Upper lobe of left lung (tissue), 6 donors: Measurements from ENCODE around the gene DPH2. TPM values are rescaled to one million over a fixed set of nuclear protein-coding genes. Genes with fewer than 3 reads are reported as not detected.

ENCODE experiments used
- ATAC-seq, 2 donors: fragments of 200-7000 bp; cut with Tn5 transposase; one replicate each; pipeline ENCODE4 v1.9.1; 2022; ENCODE audit warnings: mild to moderate bottlenecking in 2 of 2, moderate library complexity in 2 of 2; ENCODE audit not compliant: low FRiP score in 2 of 2
- DNase-seq, 2 donors: peaks; one replicate each; pipeline ENCODE4 v3.0.0-alpha.2; 2019 to 2020
- H3K27ac ChIP-seq, 4 donors: fragments of 200-600 bp; sonication (generic); one replicate each; pipeline ENCODE4 v1.5.1; 2016 to 2019
- H3K27me3 ChIP-seq, 4 donors: fragments of 200-600 bp; sonication (generic); one replicate each; pipeline ENCODE4 v1.5.1; 2017 to 2019
- H3K36me3 ChIP-seq, 4 donors: fragments of 200-600 bp; sonication (generic); one replicate each; pipeline ENCODE4 v1.5.1; 2016 to 2019
- H3K4me1 ChIP-seq, 4 donors: fragments of 200-600 bp; sonication (generic); one replicate each; pipeline ENCODE4 v1.5.1; 2018 to 2019
- H3K4me3 ChIP-seq, 4 donors: fragments of 200-600 bp; sonication (generic); one replicate each; pipeline ENCODE4 v1.5.1; 2017 to 2019; ENCODE audit warnings: mild to moderate bottlenecking in 2 of 4, moderate library complexity in 1 of 4
- H3K9me3 ChIP-seq, 4 donors: fragments of 200-600 bp; sonication (generic); one replicate each; pipeline ENCODE4 v1.5.1; 2018 to 2019
- CTCF ChIP-seq, 6 experiments: fragments of 450-650 bp in 4 of 6; fragments of 200-600 bp in 2 of 6; sonication (generic) in 2 of 6; IDR thresholded peaks; one replicate each; pipeline ENCODE4 v1.5.1; 2016 to 2019; ENCODE audit warnings: antibody characterized with exemption in 6 of 6
- EP300 ChIP-seq, 4 donors: sonication (generic); formaldehyde crosslinking; IDR thresholded peaks; one replicate each; pipeline ENCODE4 v1.5.1; 2017; ENCODE audit warnings: antibody characterized with exemption in 4 of 4, control low read depth in 2 of 4
- POLR2A ChIP-seq, 4 donors: fragments of 450-650 bp; IDR thresholded peaks; one replicate each; pipeline ENCODE4 v1.5.1; 2016 to 2017; ENCODE audit warnings: antibody characterized with exemption in 4 of 4, mild to moderate bottlenecking in 2 of 4
- POLR2AphosphoS5 ChIP-seq, 2 donors: sonication (generic); formaldehyde crosslinking; IDR thresholded peaks; one replicate each; pipeline ENCODE4 v1.5.1; 2017; ENCODE audit warnings: antibody characterized with exemption in 2 of 2
- WGBS, 2 donors: methylation state at CpG; one replicate each; pipeline ENCODE4 v1.1.5; 2017 to 2018; 5-methylcytosine and 5-hydroxymethylcytosine counted together
- total RNA-seq, 6 donors: library from RNA; depleted of rRNA in 4 of 6; stranded (reverse); fragments of >200 nt in 4 of 6; gene quantifications; one replicate each; pipeline versions ENCODE4 v1.1.0 to v1.2.1, GENCODE V29; 2016 to 2021
- donor health status: DM: no; HTN: no; CAD: no; lungs with moderate emphysema.
- donor health status: DM: no; HTN: yes; CAD: no; lungs with severe emphysema.

DPH2 gene
- total RNA-seq, 6 donors from 2014 or later, result 12.9 to 30.4 (median 16.6) TPM

GRCh38 chr1:44013949-44014348 lies 44.1 kb downstream of the DPH2 start:
- no peaks in the 10 kb centered on the region for H3K4me1 ChIP-seq
- H3K36me3 ChIP-seq, result peaks cover 0 to 3% (median 0%) of the 10 kb centered on the region in 4 donors
- H3K27ac ChIP-seq, result no peak overlapping the region
- H3K4me3 ChIP-seq, result no peak overlapping the region
- no peak for DNase-seq
- TF ChIP-seq POLR2AphosphoS5 (IDR thresholded peaks at IDR 0.05) (no peak), EP300 (IDR thresholded peaks at IDR 0.05) (no peak), CTCF (IDR thresholded peaks at IDR 0.05) (no peak)
- H3K9me3 ChIP-seq, result no peaks in the 10 kb centered on the region
- H3K27me3 ChIP-seq, result no peaks in the 10 kb centered on the region
- ATAC-seq, result no peak
- WGBS, 2 donors, result 83 to 84% methylated on average over 5 of the region's 5 CpGs

GRCh38 chr1:44014365-44015104 lies 44.7 kb downstream of the DPH2 start:
- TF ChIP-seq POLR2A (IDR thresholded peaks at IDR 0.05), result no peak
- TF ChIP-seq POLR2AphosphoS5 (IDR thresholded peaks at IDR 0.05), result no peak
- TF ChIP-seq EP300 (IDR thresholded peaks at IDR 0.05), result no peak
- TF ChIP-seq CTCF (IDR thresholded peaks at IDR 0.05), result no peak
- Histone ChIP-seq H3K4me3 (no peak overlapping the region), H3K36me3 (peaks cover 0 to 1% (median 0%) of the 10 kb centered on the region in 4 donors), H3K27me3 (no peaks in the 10 kb centered on the region), H3K4me1 (no peaks in the 10 kb centered on the region), H3K27ac (no peak overlapping the region), H3K9me3 (no peaks in the 10 kb centered on the region)
- ATAC-seq (no peak), DNase-seq (no peak)
- WGBS, 2 donors, result 59 to 75% methylated on average over 4 to 8 of the region's 8 CpGs

- Histone ChIP-seq H3K27me3 (no peaks in the 10 kb centered on the region), H3K4me1 (no peaks in the 10 kb centered on the region), H3K27ac (no peak overlapping the region), H3K4me3 (no peak overlapping the region), H3K9me3 (no peaks in the 10 kb centered on the region), H3K36me3 (peaks cover 0 to 2% (median 0%) of the 10 kb centered on the region in 4 donors)
- TF ChIP-seq CTCF (IDR thresholded peaks at IDR 0.05), result no peak
- TF ChIP-seq POLR2A (IDR thresholded peaks at IDR 0.05), result no peak
- no peak for TF ChIP-seq EP300 (IDR thresholded peaks at IDR 0.05)
- no peak for TF ChIP-seq POLR2AphosphoS5 (IDR thresholded peaks at IDR 0.05)
- WGBS, 2 donors, result 72 to 80% methylated on average over 3 of the region's 3 CpGs
- no peak for ATAC-seq
- no peak for DNase-seq
Observed at GRCh38 chr1:44015206-44015605, 45.4 kb downstream of the DPH2 start.

- Histone ChIP-seq H3K36me3 (peaks cover 0 to 12% (median 0%) of the 10 kb centered on the region in 4 donors), H3K27ac (no peak overlapping the region), H3K4me3 (no peak overlapping the region), H3K27me3 (no peaks in the 10 kb centered on the region), H3K4me1 (no peaks in the 10 kb centered on the region), H3K9me3 (no peaks in the 10 kb centered on the region)
- ATAC-seq, result no peak
- WGBS, 2 donors, result 85 to 94% methylated on average over 14 to 20 of the region's 20 CpGs
- TF ChIP-seq POLR2A (IDR thresholded peaks at IDR 0.05) (no peak), POLR2AphosphoS5 (IDR thresholded peaks at IDR 0.05) (no peak), EP300 (IDR thresholded peaks at IDR 0.05) (no peak), CTCF (IDR thresholded peaks at IDR 0.05) (no peak)
- no peak for DNase-seq
Observed at GRCh38 chr1:44016041-44016889, 46.5 kb downstream of the DPH2 start.
